Activated CD4-positive, CD25-positive, alpha-beta regulatory T cell (primary cell): ENCODE measurements around the gene FXYD3.
"Not testable (repeated sequence)": the region's sequence is repeated elsewhere in the genome, so short reads cannot be mapped to it uniquely, and the experiment has no call there.

Experiments used
- DNase-seq, 4 experiments: peaks; one replicate each; lab custom pipeline; 2025; lab: John Stamatoyannopoulos, UW

FXYD3 gene

GRCh38 chr19:35086455-35086854 lies 29.2 kb upstream of the FXYD3 start:
- DNase-seq: no peak

DNA sequence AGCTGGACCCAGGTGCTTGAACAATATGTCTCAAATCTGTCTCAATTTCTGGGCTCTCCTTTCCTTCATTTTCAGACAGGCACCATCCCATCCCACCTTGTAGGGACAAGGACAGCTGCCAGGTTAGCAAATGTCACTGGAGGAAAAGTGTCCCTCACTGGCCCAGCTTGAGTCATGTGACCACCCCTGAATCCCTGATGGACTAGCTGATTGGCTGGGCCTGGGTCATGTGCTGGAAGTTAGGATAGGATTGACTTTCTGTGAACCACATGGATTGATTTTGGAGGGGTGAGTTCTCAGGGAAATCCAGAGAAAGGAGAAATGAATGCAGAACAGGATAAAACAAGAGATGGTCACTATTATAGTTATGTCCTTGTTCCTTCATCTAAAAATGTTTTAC lies 28.2 kb upstream of the FXYD3 start:
- no peak for DNase-seq

- no peak for DNase-seq
Measured at GRCh38 chr19:35088131-35088913, 27.3 kb upstream of the FXYD3 start.

GRCh38 chr19:35089554-35089953 lies 26.1 kb upstream of the FXYD3 start:
- no peak for DNase-seq

DNA sequence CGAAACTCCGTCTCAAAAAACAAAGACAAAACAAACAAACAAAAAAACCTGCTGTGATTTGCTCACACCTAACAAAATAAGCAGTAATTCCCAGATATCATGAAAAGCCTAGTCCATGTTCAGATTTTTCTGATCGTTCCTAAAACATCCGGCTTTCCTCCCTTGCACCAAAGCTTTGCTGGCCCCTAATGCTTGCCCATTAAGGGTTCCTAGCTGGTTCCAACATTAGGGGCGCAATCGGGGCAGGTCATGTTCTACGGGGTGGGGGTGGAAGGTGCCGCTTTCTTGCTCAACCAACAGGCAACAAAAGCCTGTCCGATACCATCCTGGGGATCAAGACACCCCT lies 25.5 kb upstream of the FXYD3 start:
- DNase-seq: no peak

GRCh38 chr19:35090506-35091214 lies 25.0 kb upstream of the FXYD3 start:
- no peak for DNase-seq

DNA sequence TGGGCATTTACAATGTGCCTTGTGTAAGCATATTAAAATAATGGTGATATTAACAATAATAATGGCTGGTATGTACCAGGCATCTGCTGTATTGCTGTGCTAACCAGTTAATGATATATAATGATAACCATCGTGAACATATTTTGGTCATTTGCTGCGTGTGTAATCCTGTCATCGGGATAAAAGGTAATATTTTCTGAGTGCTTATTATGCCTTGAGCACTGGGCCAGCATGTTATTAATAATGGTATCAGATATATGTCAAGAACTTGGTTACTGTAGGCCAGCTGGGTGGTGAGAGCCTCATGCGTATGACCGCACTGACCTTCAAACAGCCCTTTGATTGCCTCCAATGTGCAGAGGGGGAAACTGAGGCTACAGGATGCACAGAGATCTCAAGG lies 22.2 kb upstream of the FXYD3 start:
- no peak for DNase-seq

DNA sequence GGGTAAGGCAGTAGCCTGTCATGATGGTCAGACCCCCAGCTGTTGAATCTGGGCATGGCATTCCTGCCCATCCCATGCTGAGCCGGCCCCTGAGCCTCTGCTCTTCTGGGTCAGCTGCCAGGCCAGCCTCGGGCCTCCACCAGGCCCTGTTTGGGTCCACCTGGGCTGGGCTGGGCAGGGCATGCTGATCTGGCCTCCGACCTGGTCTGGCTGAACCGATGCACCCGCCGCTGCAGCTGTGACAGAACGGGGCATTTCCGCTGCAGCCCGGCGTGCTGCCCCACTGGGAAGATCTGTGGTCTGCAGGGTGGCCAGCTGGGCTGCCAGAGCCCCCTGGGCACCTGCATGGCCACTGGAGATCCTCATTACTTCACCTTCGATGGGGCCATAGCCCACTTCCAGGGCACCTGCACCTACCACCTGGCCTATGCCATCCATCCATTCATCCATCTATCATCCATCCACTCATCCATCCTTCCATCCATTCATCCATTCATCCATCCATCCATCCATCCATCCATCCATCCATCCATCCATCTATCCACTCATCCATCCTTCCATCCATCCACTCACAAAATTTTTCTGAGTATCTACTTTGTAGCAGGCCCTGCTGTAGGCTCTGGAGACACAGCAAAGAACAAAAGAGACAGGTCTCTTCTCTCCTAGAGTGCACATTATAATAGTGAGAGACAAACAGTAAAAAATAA lies 21.5 kb upstream of the FXYD3 start:
- no peak for DNase-seq

DNA sequence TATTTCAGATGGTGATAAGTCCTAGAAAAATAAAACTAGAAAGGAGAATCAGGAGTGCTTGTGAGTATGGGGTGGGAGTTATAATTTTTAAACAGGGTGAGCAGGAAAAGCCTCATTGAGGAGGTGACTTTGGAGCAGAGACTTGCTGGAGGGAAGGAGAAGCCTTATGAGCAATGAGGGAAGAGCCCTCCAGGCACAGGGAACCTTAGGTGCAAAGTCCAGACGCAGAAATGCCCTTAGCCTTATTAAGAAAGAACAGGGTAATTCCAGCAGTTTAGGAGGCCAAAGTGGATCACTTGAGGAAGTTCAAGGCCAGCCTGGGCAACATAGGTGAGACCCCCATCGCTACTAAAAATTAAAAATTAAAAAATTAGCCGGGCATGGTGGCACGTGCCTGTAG lies 21.0 kb upstream of the FXYD3 start:
- no peak for DNase-seq

DNA sequence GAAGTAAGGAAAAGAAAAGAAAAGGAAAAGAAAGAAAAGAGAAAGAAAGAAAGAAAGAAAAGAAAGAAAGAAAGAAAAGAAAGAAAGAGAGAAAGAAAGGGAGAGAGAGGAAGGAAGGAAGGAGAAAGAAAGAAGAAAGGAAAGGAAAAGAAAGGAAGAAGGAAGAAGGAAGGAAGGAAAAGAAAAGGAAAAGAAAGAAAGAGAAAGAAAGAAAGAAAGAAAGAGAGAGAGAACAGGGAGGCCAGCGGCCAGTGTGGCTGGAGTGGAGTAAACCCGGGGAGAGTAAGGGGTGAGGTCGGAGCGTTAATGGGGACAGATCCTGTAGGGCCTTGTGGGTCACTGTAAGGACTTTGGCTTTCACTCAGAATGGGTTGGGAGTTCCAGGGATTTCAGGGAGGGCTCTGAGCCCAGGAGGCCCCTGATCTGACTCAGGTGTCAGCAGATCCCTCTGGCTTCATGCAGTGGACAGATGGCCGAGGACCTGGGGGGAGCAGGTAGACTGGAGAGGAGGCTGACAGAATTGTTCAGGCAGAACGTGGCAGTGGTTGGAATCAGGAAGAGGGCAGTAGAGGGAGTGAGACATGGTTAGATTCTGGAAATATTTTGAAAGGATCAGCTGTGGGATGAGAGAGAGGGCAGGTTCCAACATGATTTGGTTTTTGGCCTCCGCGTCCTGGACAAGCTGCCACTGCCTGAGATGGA lies 19.8 kb upstream of the FXYD3 start:
- DNase-seq: no peak

DNA sequence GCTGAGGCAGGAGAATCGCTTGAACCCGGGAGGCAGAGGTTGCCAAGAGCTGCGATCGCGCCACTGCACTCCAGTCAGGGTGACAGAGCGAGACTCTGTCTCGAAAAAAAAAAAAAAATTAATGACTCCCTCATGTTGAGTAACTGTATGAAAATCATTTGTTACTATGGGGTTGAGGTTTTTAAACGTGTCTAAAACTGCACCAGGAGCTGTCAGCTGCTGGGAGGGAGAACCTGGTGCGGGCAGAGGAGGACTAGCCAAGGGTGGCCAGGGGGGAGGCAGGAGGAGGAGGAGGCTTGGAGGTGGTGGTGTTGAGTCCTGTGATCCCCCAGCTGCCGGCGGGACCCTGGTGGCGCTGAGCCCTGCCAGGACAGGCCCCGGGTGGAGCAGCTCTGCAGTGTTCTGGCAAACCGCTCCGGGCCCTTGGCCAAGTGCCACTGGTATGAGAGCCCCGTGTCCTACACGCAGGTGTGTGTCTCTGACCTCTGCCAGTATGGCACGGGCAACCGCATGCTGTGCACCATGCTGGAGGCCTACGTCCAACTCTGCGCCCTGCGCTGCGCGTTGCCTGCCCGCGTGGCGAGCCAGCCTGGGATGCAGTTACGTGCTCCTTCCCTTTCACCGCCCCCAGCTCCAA lies 17.1 kb upstream of the FXYD3 start:
- no peak for DNase-seq

GRCh38 chr19:35099155-35099896 lies 16.3 kb upstream of the FXYD3 start:
- DNase-seq: no peak

GRCh38 chr19:35099897-35100275 lies 15.7 kb upstream of the FXYD3 start:
- no peak for DNase-seq

DNA sequence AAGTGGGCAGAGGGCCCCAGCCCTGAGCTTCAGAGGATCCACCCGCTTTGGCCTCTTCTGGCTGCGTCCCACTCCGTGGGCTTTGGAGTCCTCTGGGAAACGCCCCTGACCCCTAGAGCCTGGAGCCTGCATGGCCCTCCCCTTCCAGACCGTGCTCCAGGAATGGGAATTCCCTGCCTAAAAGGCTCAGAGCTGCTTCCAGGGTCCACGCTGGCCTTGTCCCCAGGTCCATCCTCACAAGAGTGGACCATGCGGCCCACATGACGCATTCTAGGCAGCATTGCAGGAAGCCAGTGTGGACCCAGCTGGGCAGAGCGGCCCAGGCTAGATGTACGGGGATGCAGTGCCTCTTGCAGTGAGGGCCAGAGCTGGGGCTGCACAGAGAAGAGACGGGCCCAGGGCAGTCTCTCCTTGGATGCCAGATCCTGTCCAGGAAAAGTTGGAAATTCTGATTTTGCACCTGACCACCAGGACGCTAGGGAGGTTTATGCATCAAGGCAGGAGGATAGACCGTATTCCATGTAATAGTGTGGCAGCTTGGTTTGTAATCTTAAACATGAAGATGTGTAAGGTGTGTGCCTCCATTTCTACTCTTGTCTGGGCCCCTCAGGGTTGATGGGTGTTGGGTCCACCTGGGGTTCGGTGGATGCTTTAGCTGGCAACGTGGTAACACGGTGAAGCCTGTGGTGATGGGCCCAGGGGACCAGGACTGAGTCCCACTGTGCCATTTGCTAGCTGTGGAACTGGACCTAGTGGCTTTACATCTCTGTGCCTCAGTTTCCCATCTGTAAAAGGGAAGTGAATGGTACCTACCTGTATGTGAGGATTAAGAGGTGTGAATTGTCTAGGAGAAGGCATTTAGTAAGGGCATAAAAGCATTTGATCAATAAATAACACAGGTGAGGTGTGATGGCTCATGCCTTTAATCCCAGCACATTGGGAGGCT lies 14.8 kb upstream of the FXYD3 start:
- DNase-seq: no peak

- DNase-seq: not testable (repeated sequence)
Measured at GRCh38 chr19:35101949-35102348, 13.7 kb upstream of the FXYD3 start.

GRCh38 chr19:35103614-35104013 lies 12.0 kb upstream of the FXYD3 start:
- DNase-seq: not testable (repeated sequence)

DNA sequence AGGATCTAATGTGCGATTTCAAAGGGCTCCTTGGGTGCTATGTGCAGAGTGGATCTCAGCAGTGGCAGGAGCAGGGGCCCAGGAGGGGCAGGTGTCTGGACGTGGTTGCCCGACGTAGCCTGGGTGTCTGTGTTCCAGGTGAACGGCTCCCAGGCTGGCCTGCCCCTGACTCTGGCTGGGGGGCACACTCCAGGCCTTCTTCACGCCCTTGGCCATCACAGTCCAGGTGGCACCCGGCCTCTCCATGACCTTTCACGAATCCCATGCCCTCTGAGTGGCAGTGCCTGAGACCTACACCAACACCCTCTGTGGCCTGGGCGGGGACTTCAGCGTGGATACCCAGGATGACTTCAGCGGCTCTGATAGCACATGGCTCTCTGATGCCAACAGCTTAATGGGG lies 11.3 kb upstream of the FXYD3 start:
- DNase-seq: no peak

GRCh38 chr19:35105047-35105410 lies 10.6 kb upstream of the FXYD3 start:
- no peak for DNase-seq

GRCh38 chr19:35105411-35106290 lies 10.0 kb upstream of the FXYD3 start:
- DNase-seq: no peak
